Neural cell (in vitro differentiated cells): Measurements from ENCODE around the gene PTGER3.

Source experiments
- CTCF ChIP-seq: fragments of 450-650 bp; IDR thresholded peaks from 2 replicates; pipeline ENCODE4 v1.5.1; 2014; ENCODE audit warnings: antibody characterized with exemption, mild to moderate bottlenecking, moderate library complexity; ENCODE audit not compliant: poor library complexity, severe bottlenecking
- EP300 ChIP-seq: fragments of 450-650 bp; conservative IDR thresholded peaks from 2 replicates; pipeline ENCODE4 v1.6.1; 2014; ENCODE audit warnings: antibody characterized with exemption, mild to moderate bottlenecking, moderate library complexity; ENCODE audit not compliant: poor library complexity, severe bottlenecking
- EZH2 ChIP-seq: fragments of 200-600, 300-800 bp; shearing (Covaris generic), sonication (generic); IDR thresholded peaks from 2 replicates; pipeline ENCODE4 v1.6.1; 2014; ENCODE audit warnings: antibody characterized with exemption, low read length, borderline replicate concordance, mild to moderate bottlenecking; ENCODE audit not compliant: insufficient read depth, poor library complexity, severe bottlenecking
- POLR2AphosphoS5 ChIP-seq: IDR thresholded peaks from 2 replicates; pipeline ENCODE4 v1.6.1; 2012
- RAD21 ChIP-seq: fragments of 450-650 bp; conservative IDR thresholded peaks from 2 replicates; pipeline ENCODE4 v1.6.1; 2014; ENCODE audit warnings: antibody characterized with exemption, mild to moderate bottlenecking, moderate library complexity
- TAF1 ChIP-seq: IDR thresholded peaks from 2 replicates; pipeline ENCODE4 v1.6.1; 2012; ENCODE audit warnings: low read depth

- TF ChIP-seq CTCF = no peak
- no peak for TF ChIP-seq TAF1
- no peak for TF ChIP-seq RAD21
- no peak for TF ChIP-seq EZH2
- TF ChIP-seq EP300 = no peak
- TF ChIP-seq POLR2AphosphoS5 = no peak
Measured at GRCh38 chr1:71014178-71014579, 33.4 kb downstream of the PTGER3 start.
